ENCODE data around the gene FGFR1OP2. TPM values are rescaled to one million over a fixed set of nuclear protein-coding genes. Genes with fewer than 3 reads are reported as not detected.

The FGFR1OP2 gene
- total RNA-seq, result 10 to 100 TPM; 72.4 to 75.1 TPM

- intact Hi-C loops (cut with micrococcal nuclease), result loop anchor here (2.0 to 5.0 kb wide), 2 partner anchors 34 to 77 kb away; partner anchors contain the start of gene TM7SF3
- no peaks in the 10 kb centered on the region for H3K27me3 Mint-ChIP-seq
- TF ChIP-seq, protein P1, sequence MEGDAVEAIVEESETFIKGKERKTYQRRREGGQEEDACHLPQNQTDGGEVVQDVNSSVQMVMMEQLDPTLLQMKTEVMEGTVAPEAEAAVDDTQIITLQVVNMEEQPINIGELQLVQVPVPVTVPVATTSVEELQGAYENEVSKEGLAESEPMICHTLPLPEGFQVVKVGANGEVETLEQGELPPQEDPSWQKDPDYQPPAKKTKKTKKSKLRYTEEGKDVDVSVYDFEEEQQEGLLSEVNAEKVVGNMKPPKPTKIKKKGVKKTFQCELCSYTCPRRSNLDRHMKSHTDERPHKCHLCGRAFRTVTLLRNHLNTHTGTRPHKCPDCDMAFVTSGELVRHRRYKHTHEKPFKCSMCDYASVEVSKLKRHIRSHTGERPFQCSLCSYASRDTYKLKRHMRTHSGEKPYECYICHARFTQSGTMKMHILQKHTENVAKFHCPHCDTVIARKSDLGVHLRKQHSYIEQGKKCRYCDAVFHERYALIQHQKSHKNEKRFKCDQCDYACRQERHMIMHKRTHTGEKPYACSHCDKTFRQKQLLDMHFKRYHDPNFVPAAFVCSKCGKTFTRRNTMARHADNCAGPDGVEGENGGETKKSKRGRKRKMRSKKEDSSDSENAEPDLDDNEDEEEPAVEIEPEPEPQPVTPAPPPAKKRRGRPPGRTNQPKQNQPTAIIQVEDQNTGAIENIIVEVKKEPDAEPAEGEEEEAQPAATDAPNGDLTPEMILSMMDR (IDR thresholded peaks at IDR 0.05), result no peak
- peak within 1 kb of the TSS; percentile 98 for H3K4me3 Mint-ChIP-seq
- DNase-seq (peak; percentile 98), ATAC-seq (peak; percentile 90)
- peaks cover 50% of the 10 kb centered on the region for H3K4me1 Mint-ChIP-seq (ENCODE audit: low read depth)
- H3K9me3 Mint-ChIP-seq, result no peaks in the 10 kb centered on the region
- ChIA-PET POLR2A (interaction anchor here (1.0 kb wide), 2 partner anchors 12 to 75 kb away, joined by 3 to 4 read pairs; partner anchors contain the start of gene TM7SF3), CTCF (interaction anchor here (1.2 to 2.8 kb wide), 3 partner anchors 76 to 78 kb away, joined by 6 to 12 read pairs (median 11); partner anchors contain the start of gene TM7SF3)
- H3K36me3 Mint-ChIP-seq (ENCODE audit: low read depth), result peaks cover 43% of the 10 kb centered on the region
- H3K27ac Mint-ChIP-seq, result peak within 1 kb of the TSS; percentile 99
Observed at GRCh38 chr12:26937863-26938700, at the start of gene FGFR1OP2, which contains the start of gene INTS13. FGFR1OP2 (plus strand) TSS chr12:26938470; CDS start chr12:26954159, 15,689 bp downstream. INTS13 (minus strand) TSS chr12:26937981; CDS start chr12:26936803, 1,178 bp downstream.

DNA sequence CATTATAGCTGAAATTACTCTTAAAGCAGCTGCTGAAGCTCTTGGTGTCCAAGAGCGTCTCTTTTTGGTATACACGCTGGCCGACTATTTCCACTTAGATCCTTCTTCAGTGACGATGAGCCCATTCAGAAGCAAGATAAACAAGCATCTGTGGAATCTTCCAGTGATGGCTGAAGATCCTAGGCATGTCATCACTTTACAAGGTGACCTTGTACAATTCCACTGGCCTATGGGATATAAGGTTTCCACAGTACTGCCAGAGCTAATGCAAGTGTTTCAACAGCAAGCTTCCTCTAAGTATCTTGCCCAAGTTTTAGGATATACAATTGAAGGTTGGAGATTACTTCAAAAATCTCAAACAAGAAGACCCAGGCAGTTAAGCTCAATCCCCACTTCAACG is 47.5 kb upstream of the FGFR1OP2 start:
- ChIA-PET POLR2A (interaction anchor here (0.6 kb wide), 1 partner anchor 426 kb away, joined by 3 read pairs; no protein-coding TSS in a partner anchor), CTCF (no interaction called here)
- Mint-ChIP-seq H3K27me3 (no peaks in the 10 kb centered on the region), H3K4me3 (no peak overlapping the region), H3K4me1 (ENCODE audit: low read depth) (no peaks in the 10 kb centered on the region), H3K9me3 (no peaks in the 10 kb centered on the region), H3K27ac (no peak overlapping the region), H3K36me3 (ENCODE audit: low read depth) (peaks cover 5% of the 10 kb centered on the region)
- TF ChIP-seq, protein P1 (IDR thresholded peaks at IDR 0.05), result no peak
- ATAC-seq (no peak), DNase-seq (no peak)
- intact Hi-C loops (cut with micrococcal nuclease), result no loop called here

DNA sequence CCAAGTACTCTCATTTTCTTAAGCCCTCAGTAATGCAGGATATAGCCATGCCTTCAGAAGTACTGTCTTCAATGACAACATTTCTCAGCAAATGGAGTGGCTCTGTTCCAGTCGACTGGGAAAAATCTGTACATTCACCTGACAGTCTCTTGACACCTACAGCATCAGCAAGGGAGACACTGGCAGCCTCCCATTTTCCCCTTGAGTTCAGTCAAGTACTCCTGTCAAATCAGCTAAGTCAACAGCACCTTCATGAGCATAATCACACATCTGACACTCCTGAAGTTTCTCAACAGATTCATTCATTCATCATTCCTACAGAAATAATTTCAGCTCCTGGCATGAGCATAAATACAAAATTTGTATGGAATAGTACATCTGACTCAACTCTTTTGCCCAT is 46.6 kb upstream of the FGFR1OP2 start:
- TF ChIP-seq, protein P1 (IDR thresholded peaks at IDR 0.05), result no peak
- Mint-ChIP-seq H3K4me3 (no peak overlapping the region), H3K4me1 (ENCODE audit: low read depth) (no peaks in the 10 kb centered on the region), H3K27ac (no peak overlapping the region), H3K36me3 (ENCODE audit: low read depth) (peaks cover 9% of the 10 kb centered on the region), H3K9me3 (no peaks in the 10 kb centered on the region), H3K27me3 (no peaks in the 10 kb centered on the region)
- ChIA-PET POLR2A (interaction anchor here (1.7 kb wide), 1 partner anchor 59 kb away, joined by 6 read pairs; the partner anchor contains the start of gene ITPR2), CTCF (no interaction called here)
- no peak for DNase-seq
- intact Hi-C loops (cut with micrococcal nuclease), result no loop called here
- no peak for ATAC-seq

- ATAC-seq, result no peak
- peaks cover 26% of the 10 kb centered on the region for H3K36me3 Mint-ChIP-seq (ENCODE audit: low read depth)
- no peaks in the 10 kb centered on the region for H3K9me3 Mint-ChIP-seq
- DNase-seq, result no peak
- TF ChIP-seq, protein P1 (IDR thresholded peaks at IDR 0.05), result no peak
- intact Hi-C loops (cut with micrococcal nuclease), result no loop called here
- POLR2A ChIA-PET, result interaction anchor here (0.6 kb wide), 1 partner anchor 53 kb away, joined by 3 read pairs; no protein-coding TSS in a partner anchor
- H3K27ac Mint-ChIP-seq, result peak overlapping the region; percentile 25
- no peaks in the 10 kb centered on the region for H3K27me3 Mint-ChIP-seq
- CTCF ChIA-PET, result interaction anchor here (3.3 kb wide), 1 partner anchor 10 kb away, joined by 29 read pairs; no protein-coding TSS in a partner anchor
- peaks cover 6% of the 10 kb centered on the region for H3K4me1 Mint-ChIP-seq (ENCODE audit: low read depth)
- H3K4me3 Mint-ChIP-seq, result no peak overlapping the region
Observed at GRCh38 chr12:26895672-26896071, 42.6 kb upstream of the FGFR1OP2 start.

All from activated CD8-positive, alpha-beta T cell treated with anti-CD3 and anti-CD28 coated beads for 36 hours (primary cell).